A549 treated with AZD2906 at 1 μM for 4 hours (cell line): ENCODE results near the gene WASF3. TPM values are rescaled to one million over a fixed set of nuclear protein-coding genes. Genes with fewer than 3 reads are reported as not detected.

ENCODE experiments used
- total RNA-seq: library from RNA; stranded (reverse); fragments of 200-300 nt; extraction: Qiagen RNA extraction; gene quantifications from 5 replicates; pipeline ENCODE4 v1.2.3, GENCODE V29; 2022

Gene WASF3, protein sequence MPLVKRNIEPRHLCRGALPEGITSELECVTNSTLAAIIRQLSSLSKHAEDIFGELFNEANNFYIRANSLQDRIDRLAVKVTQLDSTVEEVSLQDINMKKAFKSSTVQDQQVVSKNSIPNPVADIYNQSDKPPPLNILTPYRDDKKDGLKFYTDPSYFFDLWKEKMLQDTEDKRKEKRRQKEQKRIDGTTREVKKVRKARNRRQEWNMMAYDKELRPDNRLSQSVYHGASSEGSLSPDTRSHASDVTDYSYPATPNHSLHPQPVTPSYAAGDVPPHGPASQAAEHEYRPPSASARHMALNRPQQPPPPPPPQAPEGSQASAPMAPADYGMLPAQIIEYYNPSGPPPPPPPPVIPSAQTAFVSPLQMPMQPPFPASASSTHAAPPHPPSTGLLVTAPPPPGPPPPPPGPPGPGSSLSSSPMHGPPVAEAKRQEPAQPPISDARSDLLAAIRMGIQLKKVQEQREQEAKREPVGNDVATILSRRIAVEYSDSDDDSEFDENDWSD
- 0.11 to 0.19 TPM (median 0.13 TPM) in 5 replicates for total RNA-seq

DNA sequence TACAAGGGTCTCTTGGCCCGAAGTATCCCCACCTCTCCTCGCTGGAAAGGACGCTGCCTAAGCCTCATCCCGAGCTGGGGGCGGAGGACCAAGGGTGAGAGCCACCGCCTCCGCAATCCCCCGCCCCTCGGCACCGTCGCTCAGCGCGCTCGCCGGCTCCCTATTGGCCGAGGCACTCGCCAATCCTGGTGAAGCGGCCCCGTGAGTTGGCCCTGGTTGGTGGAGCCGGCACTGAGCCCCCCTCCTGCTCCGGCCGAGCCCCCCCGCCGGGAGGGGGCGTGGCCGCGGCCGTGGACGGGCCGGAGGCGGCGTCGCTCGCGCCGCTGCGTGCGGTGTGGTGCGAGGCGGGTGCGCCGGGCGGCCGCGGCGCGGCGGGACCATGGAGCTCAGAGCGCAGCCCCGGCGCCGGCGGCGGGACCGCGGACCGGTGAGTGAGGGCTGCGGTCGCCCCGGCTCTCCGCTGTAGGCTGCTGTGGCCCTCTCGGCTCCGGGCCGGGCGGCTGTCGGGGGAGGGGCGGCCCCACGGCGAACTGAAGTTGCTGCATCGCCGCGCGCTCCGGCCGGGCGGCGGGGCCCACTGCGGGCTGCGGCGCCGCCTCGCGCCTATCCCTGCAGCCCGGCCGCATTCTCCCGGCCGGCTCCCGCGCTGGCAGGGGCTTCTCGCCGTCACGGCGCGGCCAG lies at the start of gene WASF3:
Gene WASF3, plus strand, starts transcription at position 291 of the 681 bp plus-strand sequence. CDS start 84,588 bp downstream, outside the sequence.

Other genes with a start within 250 kb of the WASF3 start
- not detected in 5 replicates for gene GPR12, start 203.1 kb downstream of the WASF3 start, total RNA-seq